Stimulated activated CD8-positive, alpha-beta memory T cell treated with anti-CD3 and anti-CD28 coated beads, Interleukin-4, amount 100 ng/mL, for 4 hours (primary cell): Measurements from ENCODE around the gene RNH1.

Experiments used
- DNase-seq, 2 donors: peaks; one replicate each; pipeline ENCODE4 v3.0.0-alpha.2; 2020; ENCODE audit warnings: low read depth in 2 of 2, low spot score in 1 of 2

The RNH1 gene

GRCh38 chr11:537622-538430 lies 30.8 kb upstream of the RNH1 start:
- no peak for DNase-seq

GRCh38 chr11:536841-537621 lies 30.0 kb upstream of the RNH1 start, which contains the start of gene LRRC56:
LRRC56 (plus strand) TSS chr11:537527; CDS start chr11:540685, 3,158 bp downstream.
- DNase-seq = peak; percentile 86 to 88

GRCh38 chr11:535519-536454 lies 28.7 kb upstream of the RNH1 start, which contains the start of gene HRAS:
HRAS (minus strand) TSS chr11:535576.
- DNase-seq = peak; percentile 83 to 89

- DNase-seq = no peak
These were observed 28.1 kb upstream of the RNH1 start for GRCh38 chr11:535210-535518.

- no peak for DNase-seq
These were observed 27.6 kb upstream of the RNH1 start for GRCh38 chr11:534396-535209.

GRCh38 chr11:533586-534395 lies 26.7 kb upstream of the RNH1 start:
- DNase-seq = no peak

- no peak for DNase-seq
These were observed 26.0 kb upstream of the RNH1 start for GRCh38 chr11:532986-533585.

- DNase-seq = no peak
These were observed 25.5 kb upstream of the RNH1 start for GRCh38 chr11:532527-532985.

GRCh38 chr11:531919-532526 lies 25.0 kb upstream of the RNH1 start:
- no peak for DNase-seq

GRCh38 chr11:530960-531831 lies 24.2 kb upstream of the RNH1 start:
- no peak for DNase-seq

- DNase-seq = no peak
These were observed 22.8 kb upstream of the RNH1 start for GRCh38 chr11:529728-530411.

GRCh38 chr11:528815-529727 lies 22.0 kb upstream of the RNH1 start:
- no peak for DNase-seq

GRCh38 chr11:528166-528814 lies 21.2 kb upstream of the RNH1 start:
- no peak for DNase-seq

GRCh38 chr11:526192-526591 lies 19.1 kb upstream of the RNH1 start:
- no peak for DNase-seq

GRCh38 chr11:521177-521688 lies 14.2 kb upstream of the RNH1 start:
- no peak for DNase-seq
